OCI-LY7 (cell line): ENCODE results near the gene CD3E. TPM values are rescaled to one million over a fixed set of nuclear protein-coding genes. Genes with fewer than 3 reads are reported as not detected.
A peak's percentile ranks its signal among the peaks of the same experiment; 100 is the strongest.

ENCODE experiments used
- BruUV-seq: library from RNA; stranded (reverse); fragments of 400-500 nt; replicated peaks from 2 replicates; lab custom pipeline; 2021; lab: Mats Ljungman, UMichigan
- CTCF ChIA-PET: fragments of 300-600 bp; sonication (Branson Sonifier 250); formaldehyde crosslinking; loops from one replicate; lab custom pipeline; 2022; ENCODE audit warnings: antibody characterized with exemption; ENCODE audit not compliant: unreplicated experiment; lab: Charles Lee
- POLR2A ChIA-PET: fragments of 300-600 bp; sonication (Branson Sonifier 250); formaldehyde crosslinking; loops from one replicate; lab custom pipeline; 2022; ENCODE audit warnings: antibody characterized with exemption; lab: Charles Lee
- DNase-seq: peaks from one replicate; pipeline ENCODE4 v3.0.0-alpha.2; 2015; ENCODE audit warnings: low spot score
- H2AFZ ChIP-seq: fragments of 200-600 bp; sonication (generic), shearing (Covaris generic); 2 replicates; pipeline ENCODE4 v1.6.1; 2014; ENCODE audit warnings: mild to moderate bottlenecking, antibody characterized with exemption, low read length, moderate library complexity
- H3K27ac ChIP-seq: fragments of 200-600 bp; sonication (generic); 2 replicates; pipeline ENCODE4 v1.5.1; 2014; ENCODE audit warnings: mixed run types, low read depth, mild to moderate bottlenecking, moderate library complexity, low read length, inconsistent platforms; ENCODE audit not compliant: poor library complexity, severe bottlenecking
- H3K36me3 ChIP-seq: fragments of 200-600 bp; sonication (generic); 2 replicates; pipeline ENCODE4 v1.6.1; 2014; ENCODE audit warnings: mild to moderate bottlenecking, antibody characterized with exemption, low read length, moderate library complexity, mixed read lengths; ENCODE audit not compliant: insufficient read depth
- H3K4me1 ChIP-seq: fragments of 200-600 bp; sonication (generic); 2 replicates; pipeline ENCODE4 v1.5.1; 2014; ENCODE audit warnings: mild to moderate bottlenecking, low read length; ENCODE audit not compliant: insufficient read depth, poor library complexity, severe bottlenecking
- H3K4me2 ChIP-seq: fragments of 200-600 bp; sonication (generic); 2 replicates; pipeline ENCODE4 v1.6.1; 2014; ENCODE audit warnings: mild to moderate bottlenecking, low read length
- H3K4me3 ChIP-seq: fragments of 200-600 bp; sonication (generic); 2 replicates; pipeline ENCODE4 v1.5.1; 2014; ENCODE audit warnings: mild to moderate bottlenecking, low read depth, low read length; ENCODE audit not compliant: poor library complexity, severe bottlenecking
- H3K79me2 ChIP-seq: fragments of 200-600 bp; sonication (generic); 2 replicates; pipeline ENCODE4 v1.6.1; 2016; ENCODE audit warnings: low read depth, mild to moderate bottlenecking, low read length, moderate library complexity, mixed read lengths; ENCODE audit not compliant: insufficient read depth
- H3K9me2 ChIP-seq: fragments of 200-600 bp; sonication (generic); 2 replicates; pipeline ENCODE4 v1.6.1; 2016; ENCODE audit warnings: mild to moderate bottlenecking, low read length, mixed read lengths; ENCODE audit not compliant: insufficient read depth
- H3K9me3 ChIP-seq: fragments of 200-600 bp; sonication (generic); 2 replicates; pipeline ENCODE4 v1.6.1; 2014; ENCODE audit warnings: mild to moderate bottlenecking, mixed run types, low read length, mixed read lengths
- H4K20me1 ChIP-seq: fragments of 200-600 bp; sonication (generic); 2 replicates; pipeline ENCODE4 v1.6.1; 2014; ENCODE audit warnings: mild to moderate bottlenecking, antibody characterized with exemption, low read length, moderate library complexity, mixed read lengths; ENCODE audit not compliant: insufficient read depth
- EZH2phosphoT487 ChIP-seq: fragments of 200-600 bp; sonication (generic); IDR thresholded peaks from 2 replicates; pipeline ENCODE4 v1.6.1; 2018; ENCODE audit warnings: low read depth, borderline replicate concordance, mild to moderate bottlenecking, mixed run types, antibody characterized with exemption, low read length, moderate library complexity, mixed read lengths
- intact Hi-C: fragments of 100-400 bp; cut with micrococcal nuclease; formaldehyde crosslinking; loops from one replicate; pipeline ENCODE4 v1.10.0; 2022; ENCODE audit not compliant: unreplicated experiment
- total RNA-seq, 2 experiments: library from RNA; depleted of rRNA in 1 of 2; stranded (reverse); fragments of >200 nt in 1 of 2; shearing (Covaris generic) in 1 of 2; gene quantifications; 2 replicates each; pipeline ENCODE4 v1.2.3, GENCODE V29; 2014 to 2022
- TF ChIP-seq, protein P1 (sequence below): fragments of 200-600 bp; sonication (generic); conservative IDR thresholded peaks from 2 replicates; pipeline ENCODE4 v1.5.1; 2014; ENCODE audit warnings: mild to moderate bottlenecking, antibody characterized with exemption, low read length, moderate library complexity, mixed read lengths

CD3E gene
- total RNA-seq, 2 experiments from 2014 or later, result 1.7 TPM; not detected in 1

DNA sequence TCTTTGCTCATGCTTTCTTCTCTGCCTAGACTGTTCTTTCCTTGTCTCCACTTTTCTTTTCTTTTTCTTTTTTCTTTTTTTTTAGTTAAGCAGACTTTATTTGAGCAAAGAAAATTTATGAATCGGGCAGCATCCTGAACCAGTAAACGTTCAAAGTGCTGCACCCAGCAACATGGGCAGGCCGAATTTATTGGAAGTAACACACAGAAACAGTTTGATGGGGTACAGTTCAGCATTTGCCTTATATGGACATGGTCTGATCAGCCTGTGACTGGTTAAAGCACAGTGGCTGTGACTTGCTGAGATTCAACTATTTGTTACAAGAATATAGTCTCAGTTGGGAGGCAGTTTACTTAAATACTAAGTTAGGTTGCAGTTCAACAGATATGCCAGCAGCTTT is 16.0 kb downstream of the CD3E start:
- Histone ChIP-seq H2AFZ (peak overlapping the region; percentile 30; the same call in 1 of the 2 replicates), H3K9me2 (no peaks in the 10 kb centered on the region), H4K20me1 (no peaks in the 10 kb centered on the region), H3K4me2 (no peak overlapping the region), H3K4me1 (peaks cover 57% of the 10 kb centered on the region), H3K4me3 (no peak overlapping the region), H3K79me2 (no peaks in the 10 kb centered on the region), H3K9me3 (peaks cover 13% of the 10 kb centered on the region; the same call in 1 of the 2 replicates), H3K36me3 (no peaks in the 10 kb centered on the region), H3K27ac (no peak overlapping the region)
- CTCF ChIA-PET, result no interaction called here
- POLR2A ChIA-PET, result interaction anchor here (0.8 to 1.0 kb wide), 3 partner anchors 9 to 111 kb away, joined by 3 to 4 read pairs (median 3); no protein-coding TSS in a partner anchor
- TF ChIP-seq EZH2phosphoT487, result no peak
- TF ChIP-seq, protein P1, sequence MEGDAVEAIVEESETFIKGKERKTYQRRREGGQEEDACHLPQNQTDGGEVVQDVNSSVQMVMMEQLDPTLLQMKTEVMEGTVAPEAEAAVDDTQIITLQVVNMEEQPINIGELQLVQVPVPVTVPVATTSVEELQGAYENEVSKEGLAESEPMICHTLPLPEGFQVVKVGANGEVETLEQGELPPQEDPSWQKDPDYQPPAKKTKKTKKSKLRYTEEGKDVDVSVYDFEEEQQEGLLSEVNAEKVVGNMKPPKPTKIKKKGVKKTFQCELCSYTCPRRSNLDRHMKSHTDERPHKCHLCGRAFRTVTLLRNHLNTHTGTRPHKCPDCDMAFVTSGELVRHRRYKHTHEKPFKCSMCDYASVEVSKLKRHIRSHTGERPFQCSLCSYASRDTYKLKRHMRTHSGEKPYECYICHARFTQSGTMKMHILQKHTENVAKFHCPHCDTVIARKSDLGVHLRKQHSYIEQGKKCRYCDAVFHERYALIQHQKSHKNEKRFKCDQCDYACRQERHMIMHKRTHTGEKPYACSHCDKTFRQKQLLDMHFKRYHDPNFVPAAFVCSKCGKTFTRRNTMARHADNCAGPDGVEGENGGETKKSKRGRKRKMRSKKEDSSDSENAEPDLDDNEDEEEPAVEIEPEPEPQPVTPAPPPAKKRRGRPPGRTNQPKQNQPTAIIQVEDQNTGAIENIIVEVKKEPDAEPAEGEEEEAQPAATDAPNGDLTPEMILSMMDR, result no peak
- DNase-seq, result no peak
- BruUV-seq, result no TSS peak
- intact Hi-C loops, result no loop called here

DNA sequence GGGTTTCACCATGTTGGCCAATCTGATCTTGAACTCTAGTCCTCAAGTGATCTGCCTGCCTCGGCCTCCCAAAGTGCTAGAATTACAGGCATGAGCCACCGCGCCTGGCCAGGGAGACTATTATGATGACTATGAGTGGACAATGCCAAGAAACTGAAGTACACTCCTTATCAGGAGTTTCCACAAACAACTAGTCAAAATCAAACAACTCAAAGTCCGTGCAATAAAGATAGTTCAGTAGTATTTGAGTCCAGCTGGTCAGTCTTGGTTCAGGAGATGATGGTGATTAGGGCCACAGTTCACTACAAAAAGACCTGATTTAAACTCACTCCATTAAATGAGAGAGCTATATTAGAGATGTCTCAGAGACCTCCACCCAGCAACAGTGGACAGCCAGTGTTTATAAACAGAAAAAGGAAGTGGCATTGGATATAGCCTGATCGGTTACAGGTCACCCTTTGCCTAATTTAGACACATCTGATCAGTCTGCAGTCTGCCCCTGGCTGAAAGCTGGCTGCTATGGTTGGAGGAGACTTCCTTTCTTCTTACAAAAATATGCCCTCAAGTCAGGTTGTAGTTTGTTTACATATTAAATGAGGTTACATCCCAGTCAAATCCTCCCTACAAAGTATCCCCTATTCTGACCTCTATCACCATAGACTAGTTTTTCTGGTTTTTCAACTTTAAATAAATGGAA is 17.0 kb downstream of the CD3E start:
- BruUV-seq, result no TSS peak
- Histone ChIP-seq H2AFZ (peak overlapping the region; percentile 81), H3K27ac (peak overlapping the region; percentile 6)

More for the DNA sequence above, 17.0 kb downstream of the CD3E start:
- Histone ChIP-seq H3K4me1 (peaks cover 47% of the 10 kb centered on the region), H3K79me2 (no peaks in the 10 kb centered on the region), H3K4me3 (no peak overlapping the region), H4K20me1 (no peaks in the 10 kb centered on the region), H3K4me2 (peak overlapping the region; percentile 27), H3K9me3 (peaks cover 13% of the 10 kb centered on the region; the same call in 1 of the 2 replicates), H3K36me3 (no peaks in the 10 kb centered on the region), H3K9me2 (no peaks in the 10 kb centered on the region)
- TF ChIP-seq EZH2phosphoT487, result no peak
- TF ChIP-seq, protein P1, result no peak
- CTCF ChIA-PET, result no interaction called here
- intact Hi-C loops, result no loop called here
- POLR2A ChIA-PET, result interaction anchor here (0.7 to 1.0 kb wide), 3 partner anchors 10 to 839 kb away, joined by 3 read pairs; no protein-coding TSS in a partner anchor
- DNase-seq, result no peak
